ENCODE data around the gene ADAMTS12. TPM values are rescaled to one million over a fixed set of nuclear protein-coding genes. Genes with fewer than 3 reads are reported as not detected.
"Not testable (repeated sequence)": the region's sequence is repeated elsewhere in the genome, so short reads cannot be mapped to it uniquely, and the experiment has no call there.

Gene ADAMTS12
- total RNA-seq, 1 donor from 2014 or later, result 0.54 TPM

- Mint-ChIP-seq H3K9me3 (ENCODE audit: unreplicated experiment) (no peaks in the 10 kb centered on the region), H3K4me3 (ENCODE audit: unreplicated experiment) (no peak overlapping the region), H3K4me1 (ENCODE audit: low read depth, unreplicated experiment) (no peaks in the 10 kb centered on the region), H3K27me3 (ENCODE audit: unreplicated experiment) (no peaks in the 10 kb centered on the region), H3K27ac (ENCODE audit: unreplicated experiment) (no peak overlapping the region), H3K36me3 (ENCODE audit: unreplicated experiment) (no peaks in the 10 kb centered on the region)
- TF ChIP-seq CTCF (IDR thresholded peaks at IDR 0.05; ENCODE audit: partially characterized antibody, unreplicated experiment), result no peak
- no peak for DNase-seq
Measured at GRCh38 chr5:33527696-33528095, 364.1 kb downstream of the ADAMTS12 start.

GRCh38 chr5:33526755-33527154 is 365.0 kb downstream of the ADAMTS12 start:
- Mint-ChIP-seq H3K36me3 (ENCODE audit: unreplicated experiment) (no peaks in the 10 kb centered on the region), H3K9me3 (ENCODE audit: unreplicated experiment) (no peaks in the 10 kb centered on the region), H3K4me3 (ENCODE audit: unreplicated experiment) (no peak overlapping the region), H3K27ac (ENCODE audit: unreplicated experiment) (no peak overlapping the region), H3K4me1 (ENCODE audit: low read depth, unreplicated experiment) (no peaks in the 10 kb centered on the region), H3K27me3 (ENCODE audit: unreplicated experiment) (no peaks in the 10 kb centered on the region)
- DNase-seq, result no peak
- no peak for TF ChIP-seq CTCF (IDR thresholded peaks at IDR 0.05; ENCODE audit: partially characterized antibody, unreplicated experiment)

- H3K36me3 Mint-ChIP-seq (ENCODE audit: unreplicated experiment), result no peaks in the 10 kb centered on the region
- no peaks in the 10 kb centered on the region for H3K4me1 Mint-ChIP-seq (ENCODE audit: low read depth, unreplicated experiment)
- H3K27ac Mint-ChIP-seq (ENCODE audit: unreplicated experiment), result no peak overlapping the region
- H3K4me3 Mint-ChIP-seq (ENCODE audit: unreplicated experiment), result no peak overlapping the region
- no peaks in the 10 kb centered on the region for H3K27me3 Mint-ChIP-seq (ENCODE audit: unreplicated experiment)
- no peak for DNase-seq
- no peak for TF ChIP-seq CTCF (IDR thresholded peaks at IDR 0.05; ENCODE audit: partially characterized antibody, unreplicated experiment)
- H3K9me3 Mint-ChIP-seq (ENCODE audit: unreplicated experiment), result no peaks in the 10 kb centered on the region
Measured at GRCh38 chr5:33524476-33524875, 367.3 kb downstream of the ADAMTS12 start.

- Mint-ChIP-seq H3K4me1 (ENCODE audit: low read depth, unreplicated experiment) (no peaks in the 10 kb centered on the region), H3K27ac (ENCODE audit: unreplicated experiment) (no peak overlapping the region), H3K4me3 (ENCODE audit: unreplicated experiment) (no peak overlapping the region), H3K9me3 (ENCODE audit: unreplicated experiment) (no peaks in the 10 kb centered on the region), H3K27me3 (ENCODE audit: unreplicated experiment) (no peaks in the 10 kb centered on the region), H3K36me3 (ENCODE audit: unreplicated experiment) (no peaks in the 10 kb centered on the region)
- TF ChIP-seq CTCF (IDR thresholded peaks at IDR 0.05; ENCODE audit: partially characterized antibody, unreplicated experiment), result no peak
- no peak for DNase-seq
Measured at GRCh38 chr5:33523208-33523771, 368.5 kb downstream of the ADAMTS12 start.

- TF ChIP-seq CTCF (IDR thresholded peaks at IDR 0.05; ENCODE audit: partially characterized antibody, unreplicated experiment), result no peak
- Mint-ChIP-seq H3K4me3 (ENCODE audit: unreplicated experiment) (no peak overlapping the region), H3K27ac (ENCODE audit: unreplicated experiment) (no peak overlapping the region), H3K9me3 (ENCODE audit: unreplicated experiment) (peaks cover 4% of the 10 kb centered on the region), H3K27me3 (ENCODE audit: unreplicated experiment) (peaks cover 3% of the 10 kb centered on the region), H3K36me3 (ENCODE audit: unreplicated experiment) (peaks cover 5% of the 10 kb centered on the region), H3K4me1 (ENCODE audit: low read depth, unreplicated experiment) (no peaks in the 10 kb centered on the region)
- no peak for DNase-seq
Measured at GRCh38 chr5:33516421-33516820, 375.4 kb downstream of the ADAMTS12 start.

GRCh38 chr5:33515366-33515765 is 376.4 kb downstream of the ADAMTS12 start:
- not testable (repeated sequence) for DNase-seq; H3K4me1 Mint-ChIP-seq (ENCODE audit: low read depth, unreplicated experiment); H3K9me3 Mint-ChIP-seq (ENCODE audit: unreplicated experiment); H3K27me3 Mint-ChIP-seq (ENCODE audit: unreplicated experiment); H3K27ac Mint-ChIP-seq (ENCODE audit: unreplicated experiment); H3K36me3 Mint-ChIP-seq (ENCODE audit: unreplicated experiment); H3K4me3 Mint-ChIP-seq (ENCODE audit: unreplicated experiment)
